Choroid plexus epithelial cell (primary cell): Measurements from ENCODE around the gene PDGFC.

ENCODE experiments used
- DNase-seq: peaks from one replicate; pipeline ENCODE4 v3.0.0-alpha.2; 2010; ENCODE audit warnings: low read depth
- H3K4me3 ChIP-seq: 2 replicates; pipeline ENCODE4 v1.5.1; 2011; ENCODE audit warnings: low read depth, mild to moderate bottlenecking, control low read depth, low read length, moderate library complexity
- TF ChIP-seq, protein P1 (sequence below): conservative IDR thresholded peaks from 2 replicates; pipeline ENCODE4 v1.5.1; 2011; ENCODE audit warnings: low read depth, mild to moderate bottlenecking, control low read depth, inconsistent platforms, low read length, moderate library complexity

Gene PDGFC

GRCh38 chr4:156954587-156954986 is 17.0 kb downstream of the PDGFC start:
- no peak overlapping the region for H3K4me3 ChIP-seq
- DNase-seq: no peak
- TF ChIP-seq, protein P1, sequence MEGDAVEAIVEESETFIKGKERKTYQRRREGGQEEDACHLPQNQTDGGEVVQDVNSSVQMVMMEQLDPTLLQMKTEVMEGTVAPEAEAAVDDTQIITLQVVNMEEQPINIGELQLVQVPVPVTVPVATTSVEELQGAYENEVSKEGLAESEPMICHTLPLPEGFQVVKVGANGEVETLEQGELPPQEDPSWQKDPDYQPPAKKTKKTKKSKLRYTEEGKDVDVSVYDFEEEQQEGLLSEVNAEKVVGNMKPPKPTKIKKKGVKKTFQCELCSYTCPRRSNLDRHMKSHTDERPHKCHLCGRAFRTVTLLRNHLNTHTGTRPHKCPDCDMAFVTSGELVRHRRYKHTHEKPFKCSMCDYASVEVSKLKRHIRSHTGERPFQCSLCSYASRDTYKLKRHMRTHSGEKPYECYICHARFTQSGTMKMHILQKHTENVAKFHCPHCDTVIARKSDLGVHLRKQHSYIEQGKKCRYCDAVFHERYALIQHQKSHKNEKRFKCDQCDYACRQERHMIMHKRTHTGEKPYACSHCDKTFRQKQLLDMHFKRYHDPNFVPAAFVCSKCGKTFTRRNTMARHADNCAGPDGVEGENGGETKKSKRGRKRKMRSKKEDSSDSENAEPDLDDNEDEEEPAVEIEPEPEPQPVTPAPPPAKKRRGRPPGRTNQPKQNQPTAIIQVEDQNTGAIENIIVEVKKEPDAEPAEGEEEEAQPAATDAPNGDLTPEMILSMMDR: no peak

DNA sequence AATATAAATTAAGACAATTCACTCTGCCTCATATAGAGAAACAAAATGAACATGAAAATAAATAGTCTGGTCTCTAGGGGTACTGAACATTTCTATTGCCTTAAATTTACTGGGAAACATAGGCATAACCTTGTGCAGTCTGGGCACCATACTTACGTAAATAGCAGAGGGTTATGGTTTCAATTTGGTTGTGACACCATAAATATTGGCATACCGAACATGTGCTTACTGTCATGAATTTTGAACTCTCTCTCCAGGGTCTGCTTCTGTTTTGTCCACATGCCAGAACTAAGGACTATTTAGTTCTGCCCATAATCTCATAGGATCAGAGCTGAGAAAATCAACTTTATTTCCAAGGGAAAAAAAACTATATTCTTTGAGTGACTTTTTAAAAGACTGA is 17.6 kb downstream of the PDGFC start:
- no peak for DNase-seq
- TF ChIP-seq, protein P1: no peak
- no peak overlapping the region for H3K4me3 ChIP-seq

- TF ChIP-seq, protein P1: no peak
- no peak for DNase-seq
- H3K4me3 ChIP-seq: no peak overlapping the region
Measured at GRCh38 chr4:156953001-156953400, 18.6 kb downstream of the PDGFC start.

DNA sequence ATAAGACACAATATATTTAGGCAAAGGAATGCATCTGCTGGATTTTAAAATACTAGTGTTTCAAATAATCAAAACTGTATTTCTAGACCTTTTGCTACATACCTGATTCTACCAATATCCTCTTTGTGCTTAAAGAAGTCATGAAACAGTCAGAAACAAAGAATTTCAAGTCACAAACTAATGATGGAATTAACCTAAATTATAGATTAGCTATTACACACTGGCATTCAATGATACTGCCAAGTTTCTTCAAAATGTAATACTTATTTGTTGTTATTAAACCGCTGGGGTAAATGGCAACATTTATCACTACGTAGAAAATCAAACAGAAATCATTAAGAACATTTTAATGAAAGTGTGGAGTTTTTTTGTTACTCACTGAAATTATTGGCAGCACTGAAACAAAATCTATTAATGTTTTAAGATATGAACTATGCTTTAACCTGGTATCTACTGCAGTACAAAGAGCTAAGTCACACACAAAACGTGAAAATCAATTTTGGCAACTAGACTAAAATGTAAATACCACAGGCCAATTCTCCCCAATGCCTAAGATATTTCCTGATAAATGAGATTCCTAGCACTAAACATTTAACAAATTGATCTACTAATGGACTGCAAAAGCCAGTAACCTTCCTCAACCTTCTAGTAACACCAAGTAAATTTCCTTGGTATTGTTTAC is 19.4 kb downstream of the PDGFC start:
- H3K4me3 ChIP-seq: no peak overlapping the region
- TF ChIP-seq, protein P1: no peak
- no peak for DNase-seq

GRCh38 chr4:156950948-156951347 is 20.7 kb downstream of the PDGFC start:
- no peak for DNase-seq
- TF ChIP-seq, protein P1: no peak
- no peak overlapping the region for H3K4me3 ChIP-seq

- no peak for DNase-seq
- TF ChIP-seq, protein P1: no peak
- no peak overlapping the region for H3K4me3 ChIP-seq
Measured at GRCh38 chr4:156950090-156950489, 21.5 kb downstream of the PDGFC start.

GRCh38 chr4:156949373-156949814 is 22.2 kb downstream of the PDGFC start:
- H3K4me3 ChIP-seq: no peak overlapping the region
- DNase-seq: peak; percentile 90
- TF ChIP-seq, protein P1: no peak
